Lower lobe of right lung (tissue), 2 donors: ENCODE measurements around the gene LHX3. TPM values are rescaled to one million over a fixed set of nuclear protein-coding genes. Genes with fewer than 3 reads are reported as not detected.
A peak's percentile ranks its signal among the peaks of the same experiment; 100 is the strongest.

ENCODE experiments used
- ATAC-seq, 2 donors: fragments of 200-7000 bp; cut with Tn5 transposase; one replicate each; pipeline ENCODE4 v1.9.1; 2020 to 2022; ENCODE audit warnings: mild to moderate bottlenecking in 2 of 2, moderate library complexity in 2 of 2
- DNase-seq: peaks from one replicate; pipeline ENCODE4 v3.0.0-alpha.2; 2020
- H3K27ac ChIP-seq: fragments of 200-600 bp; one replicate; pipeline ENCODE4 v1.8.0; 2022
- H3K27me3 ChIP-seq: fragments of 200-600 bp; one replicate; pipeline ENCODE4 v1.8.0; 2022; ENCODE audit warnings: low read depth
- H3K36me3 ChIP-seq: fragments of 200-600 bp; one replicate; pipeline ENCODE4 v1.8.0; 2022; ENCODE audit warnings: mild to moderate bottlenecking
- H3K4me1 ChIP-seq: fragments of 200-600 bp; one replicate; pipeline ENCODE4 v1.8.0; 2022
- H3K4me3 ChIP-seq: fragments of 200-600 bp; one replicate; pipeline ENCODE4 v1.8.0; 2022; ENCODE audit warnings: mild to moderate bottlenecking
- H3K9me3 ChIP-seq: fragments of 200-600 bp; one replicate; pipeline ENCODE4 v1.8.0; 2022
- CTCF ChIP-seq: fragments of 200-600 bp; IDR thresholded peaks from one replicate; pipeline ENCODE4 v1.8.0; 2022; ENCODE audit warnings: antibody characterized with exemption, mild to moderate bottlenecking
- intact Hi-C: fragments of 100-400 bp; cut with DNase I; formaldehyde crosslinking; loops from one replicate; pipeline ENCODE4 v1.11.0; 2022
- total RNA-seq: library from RNA; stranded (reverse); fragmentation: NEBNext Ultra II Directional; extraction: Animal tissue kit (Norgen Biotek cat#: 25700); gene quantifications from one replicate; pipeline ENCODE4 v1.2.1, GENCODE V29; 2021
- donor health status: DM: no; HTN: yes; CAD: no; lungs with severe emphysema.

Gene LHX3
- total RNA-seq, 1 donor from 2014 or later: not detected

- DNase-seq (no peak), ATAC-seq (no peak)
- H3K4me3 ChIP-seq: no peak overlapping the region
- H3K27me3 ChIP-seq: no peaks in the 10 kb centered on the region
- intact Hi-C loops: no loop called here
- H3K27ac ChIP-seq: no peak overlapping the region
- TF ChIP-seq CTCF: no peak
- peaks cover 5% of the 10 kb centered on the region for H3K4me1 ChIP-seq
- peaks cover 24% of the 10 kb centered on the region for H3K36me3 ChIP-seq
- no peaks in the 10 kb centered on the region for H3K9me3 ChIP-seq
These were observed 30.2 kb upstream of the LHX3 start for GRCh38 chr9:136235171-136235570.

- peaks cover 24% of the 10 kb centered on the region for H3K36me3 ChIP-seq
- H3K27me3 ChIP-seq: no peaks in the 10 kb centered on the region
- H3K4me1 ChIP-seq: peaks cover under 1% of the 10 kb centered on the region
- intact Hi-C loops: no loop called here
- H3K9me3 ChIP-seq: no peaks in the 10 kb centered on the region
- no peak for TF ChIP-seq CTCF
- H3K27ac ChIP-seq: no peak overlapping the region
- no peak for DNase-seq
- H3K4me3 ChIP-seq: no peak overlapping the region
- ATAC-seq: peak in 1 of 2 donors; percentile 44
These were observed 29.7 kb upstream of the LHX3 start for GRCh38 chr9:136234597-136234996.

GRCh38 chr9:136233868-136234267 lies 28.9 kb upstream of the LHX3 start:
- ATAC-seq: no peak
- no peak for DNase-seq
- Histone ChIP-seq H3K27ac (no peak overlapping the region), H3K27me3 (no peaks in the 10 kb centered on the region), H3K9me3 (no peaks in the 10 kb centered on the region), H3K36me3 (peaks cover 24% of the 10 kb centered on the region), H3K4me1 (no peaks in the 10 kb centered on the region), H3K4me3 (no peak overlapping the region)
- intact Hi-C loops: no loop called here
- no peak for TF ChIP-seq CTCF

- Histone ChIP-seq H3K27me3 (no peaks in the 10 kb centered on the region), H3K9me3 (no peaks in the 10 kb centered on the region), H3K27ac (no peak overlapping the region), H3K4me3 (no peak overlapping the region), H3K4me1 (no peaks in the 10 kb centered on the region), H3K36me3 (peaks cover 24% of the 10 kb centered on the region)
- ATAC-seq (no peak), DNase-seq (no peak)
- intact Hi-C loops: no loop called here
- no peak for TF ChIP-seq CTCF
These were observed 28.5 kb upstream of the LHX3 start for GRCh38 chr9:136233411-136233810.

- Histone ChIP-seq H3K27ac (no peak overlapping the region), H3K4me1 (no peaks in the 10 kb centered on the region), H3K9me3 (no peaks in the 10 kb centered on the region), H3K36me3 (peaks cover 24% of the 10 kb centered on the region), H3K27me3 (no peaks in the 10 kb centered on the region), H3K4me3 (no peak overlapping the region)
- intact Hi-C loops: no loop called here
- ATAC-seq (no peak), DNase-seq (no peak)
- TF ChIP-seq CTCF: no peak
These were observed 28.0 kb upstream of the LHX3 start for GRCh38 chr9:136232969-136233368.
